ENCODE measurements around the gene MACROD2. TPM values are rescaled to one million over a fixed set of nuclear protein-coding genes. Genes with fewer than 3 reads are reported as not detected.

Gene MACROD2
- total RNA-seq, 1 experiment from 2014 or later = not detected

DNA sequence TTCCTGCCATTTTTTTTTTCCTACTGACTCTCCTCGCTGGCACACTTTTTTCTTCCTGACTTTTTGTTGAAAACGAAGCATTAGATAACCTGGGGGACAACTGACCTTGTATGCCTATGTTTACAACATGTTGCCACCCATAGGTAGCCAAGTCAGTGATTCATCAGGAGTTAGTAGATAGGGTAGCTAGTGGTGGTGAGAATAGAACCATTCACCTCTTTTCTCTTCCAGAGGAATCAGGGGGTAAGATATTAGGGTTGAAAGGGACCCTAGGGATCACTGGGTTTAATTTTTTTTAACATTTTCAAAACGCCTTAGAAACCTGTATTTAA lies 770.0 kb downstream of the MACROD2 start:
- Histone ChIP-seq H3K27ac (no peak overlapping the region), H3K4me3 (no peak overlapping the region), H3K9me3 (replicated peaks) (no peaks in the 10 kb centered on the region), H3K27me3 (replicated peaks) (no peaks in the 10 kb centered on the region), H3K36me3 (no peaks in the 10 kb centered on the region), H3K4me1 (replicated peaks) (no peaks in the 10 kb centered on the region)
- DNase-seq (ENCODE audit: low read depth in 1 of 2, low spot score in 2 of 2) = no peak

DNA sequence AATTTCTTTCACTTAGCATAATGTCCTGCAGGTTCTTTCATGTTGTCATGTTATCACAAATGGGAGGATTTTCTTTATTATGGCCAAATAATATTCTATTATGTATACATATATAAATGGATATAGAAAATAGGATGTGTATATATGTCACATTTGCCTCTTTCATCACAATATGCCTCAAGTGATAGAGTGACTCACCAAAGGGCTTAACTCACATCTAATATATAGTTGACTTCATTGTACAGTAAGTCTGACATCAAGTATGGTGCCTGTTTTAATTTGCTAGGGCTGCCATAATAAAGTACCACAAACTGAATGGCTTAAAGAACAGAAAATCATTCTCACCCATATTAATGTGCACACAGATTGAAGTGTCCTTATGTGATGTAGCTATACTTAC lies 778.2 kb downstream of the MACROD2 start:
- no peak overlapping the region for H3K27ac ChIP-seq
- H3K9me3 ChIP-seq (replicated peaks) = no peaks in the 10 kb centered on the region; the same call in 1 of the 2 replicates
- H3K36me3 ChIP-seq = no peaks in the 10 kb centered on the region
- no peak overlapping the region for H3K4me3 ChIP-seq
- no peak for DNase-seq (ENCODE audit: low read depth in 1 of 2, low spot score in 2 of 2)
- no peaks in the 10 kb centered on the region for H3K4me1 ChIP-seq (replicated peaks)
- no peaks in the 10 kb centered on the region for H3K27me3 ChIP-seq (replicated peaks)

DNA sequence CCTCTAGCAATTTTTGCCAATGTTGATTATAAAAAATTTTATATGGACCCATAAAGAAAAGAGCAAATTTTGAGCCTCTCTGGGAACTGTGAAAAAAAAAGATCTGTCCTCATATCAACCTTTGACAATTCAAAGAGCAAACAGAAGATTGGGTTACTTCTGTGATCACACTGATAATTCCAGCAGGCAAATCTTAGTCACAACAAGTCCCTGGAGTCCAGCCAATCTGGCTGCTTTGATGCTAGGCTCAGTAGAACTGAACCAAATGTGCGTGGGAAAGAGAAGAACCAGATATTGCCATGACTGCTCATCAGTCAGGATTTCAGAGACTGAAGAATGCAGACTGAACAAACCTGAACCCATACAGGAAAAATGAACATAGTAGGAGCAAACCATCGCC lies 780.5 kb downstream of the MACROD2 start:
- Histone ChIP-seq H3K36me3 (no peaks in the 10 kb centered on the region), H3K4me1 (replicated peaks) (no peaks in the 10 kb centered on the region), H3K4me3 (no peak overlapping the region), H3K27me3 (replicated peaks) (no peaks in the 10 kb centered on the region), H3K9me3 (replicated peaks) (no peaks in the 10 kb centered on the region; the same call in 1 of the 2 replicates), H3K27ac (no peak overlapping the region)
- no peak for DNase-seq (ENCODE audit: low read depth in 1 of 2, low spot score in 2 of 2)

DNA sequence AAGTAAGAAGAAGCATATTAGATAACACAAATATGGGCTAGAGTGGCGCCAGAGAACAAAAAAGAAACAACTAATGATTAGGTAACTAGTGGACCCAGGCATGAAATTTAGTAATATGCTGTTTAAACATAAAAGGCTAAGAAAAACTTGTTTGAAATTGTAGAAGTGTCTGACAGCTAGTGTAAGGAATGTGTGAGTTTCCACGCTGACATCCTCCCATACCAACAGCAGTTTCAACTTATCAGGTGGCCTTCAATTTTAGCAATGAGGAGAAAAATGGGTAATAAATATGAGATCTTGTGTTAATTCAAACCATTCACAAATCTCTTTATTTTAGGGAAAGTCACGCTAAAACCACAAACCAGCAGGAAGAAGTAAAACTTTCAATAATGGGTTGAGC lies 782.3 kb downstream of the MACROD2 start:
- DNase-seq (ENCODE audit: low read depth in 1 of 2, low spot score in 2 of 2) = no peak
- Histone ChIP-seq H3K9me3 (replicated peaks) (no peaks in the 10 kb centered on the region), H3K27me3 (replicated peaks) (no peaks in the 10 kb centered on the region), H3K27ac (no peak overlapping the region), H3K4me3 (no peak overlapping the region), H3K36me3 (no peaks in the 10 kb centered on the region), H3K4me1 (replicated peaks) (no peaks in the 10 kb centered on the region)

DNA sequence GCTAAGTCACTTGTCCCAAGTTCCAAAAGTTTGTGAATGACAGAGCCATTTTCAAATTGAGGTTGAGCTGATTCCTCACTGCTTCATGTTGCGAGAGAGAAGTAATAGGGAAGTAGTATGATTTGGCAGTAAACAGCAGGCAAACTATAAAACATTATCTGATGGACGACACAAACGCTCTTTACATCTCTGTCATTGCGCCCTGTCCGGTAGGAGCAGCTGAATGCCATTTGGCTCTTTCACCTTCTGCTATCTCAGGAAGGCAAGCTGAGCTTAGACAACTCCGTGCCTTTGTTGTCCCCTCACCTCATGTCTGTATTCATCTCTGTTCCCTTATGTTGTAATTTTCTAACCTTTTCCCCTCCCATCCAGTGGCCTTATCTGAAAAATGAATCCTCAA lies 782.8 kb downstream of the MACROD2 start:
- Histone ChIP-seq H3K4me3 (no peak overlapping the region), H3K4me1 (replicated peaks) (no peaks in the 10 kb centered on the region), H3K9me3 (replicated peaks) (no peaks in the 10 kb centered on the region), H3K27me3 (replicated peaks) (no peaks in the 10 kb centered on the region), H3K36me3 (no peaks in the 10 kb centered on the region), H3K27ac (no peak overlapping the region)
- no peak for DNase-seq (ENCODE audit: low read depth in 1 of 2, low spot score in 2 of 2)

DNA sequence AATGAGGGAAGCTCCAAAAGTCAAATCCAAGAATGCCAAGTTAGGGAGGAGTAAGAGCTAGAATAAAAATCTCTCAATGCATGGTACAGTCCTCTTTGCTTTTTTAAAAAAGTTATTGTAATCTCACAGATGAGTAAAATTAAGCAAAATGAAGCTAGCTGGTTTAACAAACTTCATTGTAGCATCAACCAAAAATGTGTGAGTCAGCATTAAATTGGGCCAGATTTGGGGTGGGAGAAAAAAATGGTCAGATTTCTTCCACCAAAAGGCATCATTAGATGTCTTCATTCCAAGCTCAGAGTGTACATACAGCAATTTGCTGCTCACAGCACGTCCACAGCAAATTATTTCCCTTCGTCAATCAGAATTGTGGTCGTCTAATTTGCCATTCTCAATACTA lies 783.6 kb downstream of the MACROD2 start:
- Histone ChIP-seq H3K4me1 (replicated peaks) (no peaks in the 10 kb centered on the region), H3K36me3 (no peaks in the 10 kb centered on the region), H3K27ac (no peak overlapping the region), H3K4me3 (no peak overlapping the region), H3K27me3 (replicated peaks) (no peaks in the 10 kb centered on the region), H3K9me3 (replicated peaks) (no peaks in the 10 kb centered on the region)
- no peak for DNase-seq (ENCODE audit: low read depth in 1 of 2, low spot score in 2 of 2)

DNA sequence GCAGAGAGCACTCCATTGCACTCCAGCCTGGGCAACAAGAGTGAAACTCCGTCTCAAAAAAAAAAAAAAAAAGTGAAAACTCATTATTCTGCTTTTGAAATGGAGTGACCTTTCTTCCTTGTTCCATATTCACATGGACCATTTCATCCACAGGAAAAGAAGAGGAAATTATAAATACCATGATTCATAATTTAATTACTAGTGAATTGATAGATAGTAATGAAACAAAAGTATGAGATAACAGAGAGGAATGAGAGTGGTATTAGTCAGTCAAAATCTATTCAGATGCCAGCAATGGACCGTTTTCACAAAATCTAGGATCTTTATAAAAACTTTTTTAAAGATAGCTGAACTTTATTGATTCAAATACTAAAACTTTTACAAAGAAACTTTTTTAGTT lies 785.2 kb downstream of the MACROD2 start:
- no peak overlapping the region for H3K4me3 ChIP-seq
- H3K27me3 ChIP-seq (replicated peaks) = no peaks in the 10 kb centered on the region
- H3K36me3 ChIP-seq = no peaks in the 10 kb centered on the region
- DNase-seq (ENCODE audit: low read depth in 1 of 2, low spot score in 2 of 2) = no peak
- no peaks in the 10 kb centered on the region for H3K4me1 ChIP-seq (replicated peaks)
- no peak overlapping the region for H3K27ac ChIP-seq
- no peaks in the 10 kb centered on the region for H3K9me3 ChIP-seq (replicated peaks)

DNA sequence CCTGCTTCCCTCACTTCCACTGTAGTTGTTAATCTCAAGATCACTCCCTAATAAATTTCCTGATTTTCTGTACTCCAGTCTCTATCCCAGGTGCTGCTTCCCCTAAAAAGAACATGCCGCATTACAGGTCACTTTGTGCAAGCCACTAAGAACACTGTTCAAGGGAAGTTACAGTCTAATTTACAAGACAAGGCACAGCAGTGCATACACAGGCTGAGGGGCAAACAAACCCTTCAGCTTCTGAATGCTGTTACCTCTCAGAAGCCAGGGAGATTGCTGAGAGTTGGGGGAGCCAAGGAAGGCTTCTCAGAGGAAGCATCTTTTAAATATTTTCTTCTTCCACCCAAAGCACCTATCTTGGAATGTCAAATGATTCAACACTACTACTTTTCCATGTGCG lies 787.4 kb downstream of the MACROD2 start:
- Histone ChIP-seq H3K27ac (no peak overlapping the region), H3K4me1 (replicated peaks) (no peaks in the 10 kb centered on the region), H3K4me3 (no peak overlapping the region), H3K36me3 (no peaks in the 10 kb centered on the region), H3K27me3 (replicated peaks) (no peaks in the 10 kb centered on the region), H3K9me3 (replicated peaks) (no peaks in the 10 kb centered on the region)
- DNase-seq (ENCODE audit: low read depth in 1 of 2, low spot score in 2 of 2) = no peak

DNA sequence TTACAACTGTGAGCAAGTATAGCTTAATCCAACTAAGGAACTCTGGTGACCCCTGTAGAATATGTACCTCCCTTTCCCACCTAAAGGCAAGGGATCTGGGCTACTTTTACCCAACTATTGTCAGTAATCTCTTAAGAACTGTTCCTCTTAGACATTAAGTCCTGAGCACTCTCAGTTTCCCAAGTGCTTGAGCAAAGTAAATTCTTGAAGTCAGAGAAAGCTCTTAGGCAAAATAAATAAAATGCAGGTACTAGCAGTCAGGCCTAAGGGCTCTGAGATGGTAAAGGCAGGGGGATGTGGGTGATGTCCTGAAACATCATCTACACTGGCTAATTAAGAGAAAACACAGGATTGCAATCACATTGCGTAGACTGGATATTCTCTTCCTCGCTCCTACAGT lies 788.5 kb downstream of the MACROD2 start:
- Histone ChIP-seq H3K9me3 (replicated peaks) (no peaks in the 10 kb centered on the region), H3K4me3 (no peak overlapping the region), H3K36me3 (no peaks in the 10 kb centered on the region), H3K27me3 (replicated peaks) (no peaks in the 10 kb centered on the region), H3K4me1 (replicated peaks) (no peaks in the 10 kb centered on the region), H3K27ac (no peak overlapping the region)
- no peak for DNase-seq (ENCODE audit: low read depth in 1 of 2, low spot score in 2 of 2)

DNA sequence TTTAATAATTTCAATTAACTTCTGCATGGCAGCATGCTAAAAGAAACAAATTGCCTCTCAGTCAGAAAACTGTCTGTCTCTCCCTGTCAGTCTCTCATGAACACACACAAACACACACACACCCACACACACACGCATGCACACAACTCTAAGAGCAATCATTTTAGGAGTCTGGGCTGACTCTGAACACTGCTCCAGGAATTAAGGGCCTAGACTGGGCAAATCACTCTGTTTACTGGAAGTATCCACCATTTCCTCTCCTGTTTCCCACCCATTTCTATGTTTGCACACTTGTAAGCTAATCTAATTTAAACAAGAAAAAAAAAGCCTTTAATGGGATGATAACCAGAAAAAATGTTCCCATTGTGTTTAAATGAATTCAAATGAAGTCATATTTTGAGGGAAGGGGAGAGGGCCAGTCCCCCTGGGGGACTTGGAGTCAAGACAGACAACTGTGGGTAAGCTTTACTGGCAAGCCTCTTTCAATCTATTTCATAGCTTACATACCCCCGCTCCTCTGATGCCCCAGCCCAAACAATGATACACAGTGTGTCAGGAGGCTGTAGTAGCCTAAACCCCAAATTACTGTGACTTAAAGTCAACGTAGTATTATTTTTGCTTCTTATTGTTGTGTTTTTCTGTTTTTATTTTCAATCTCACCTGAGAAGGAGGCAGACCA lies 789.9 kb downstream of the MACROD2 start:
- Histone ChIP-seq H3K4me3 (no peak overlapping the region), H3K9me3 (replicated peaks) (no peaks in the 10 kb centered on the region), H3K27ac (no peak overlapping the region), H3K4me1 (replicated peaks) (no peaks in the 10 kb centered on the region), H3K27me3 (replicated peaks) (no peaks in the 10 kb centered on the region), H3K36me3 (no peaks in the 10 kb centered on the region)
- DNase-seq (ENCODE audit: low read depth in 1 of 2, low spot score in 2 of 2) = no peak

DNA sequence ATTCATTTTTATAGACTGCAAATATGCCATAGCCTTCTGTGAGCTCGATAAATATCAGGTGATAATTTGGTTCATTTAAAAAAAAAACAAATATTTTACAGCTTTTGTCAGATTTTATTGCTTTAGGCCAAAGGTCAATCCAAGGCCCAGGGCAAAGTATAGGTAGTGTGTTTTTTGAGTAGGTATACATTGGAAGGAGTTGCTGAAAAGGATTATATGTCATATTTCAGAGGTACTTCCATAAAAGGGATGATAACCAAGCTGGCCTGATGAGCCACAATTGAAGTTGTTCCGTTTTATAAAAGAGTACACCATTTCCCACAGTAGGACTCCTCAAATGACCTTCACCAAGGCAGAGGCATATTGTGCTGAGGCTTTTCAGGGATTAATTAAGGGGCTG lies 794.9 kb downstream of the MACROD2 start:
- DNase-seq (ENCODE audit: low read depth in 1 of 2, low spot score in 2 of 2) = no peak
- no peaks in the 10 kb centered on the region for H3K4me1 ChIP-seq (replicated peaks)
- H3K36me3 ChIP-seq = no peaks in the 10 kb centered on the region
- H3K27me3 ChIP-seq (replicated peaks) = no peaks in the 10 kb centered on the region
- H3K4me3 ChIP-seq = no peak overlapping the region
- H3K9me3 ChIP-seq (replicated peaks) = peaks cover 4% of the 10 kb centered on the region; the same call in 1 of the 2 replicates
- H3K27ac ChIP-seq = no peak overlapping the region

DNA sequence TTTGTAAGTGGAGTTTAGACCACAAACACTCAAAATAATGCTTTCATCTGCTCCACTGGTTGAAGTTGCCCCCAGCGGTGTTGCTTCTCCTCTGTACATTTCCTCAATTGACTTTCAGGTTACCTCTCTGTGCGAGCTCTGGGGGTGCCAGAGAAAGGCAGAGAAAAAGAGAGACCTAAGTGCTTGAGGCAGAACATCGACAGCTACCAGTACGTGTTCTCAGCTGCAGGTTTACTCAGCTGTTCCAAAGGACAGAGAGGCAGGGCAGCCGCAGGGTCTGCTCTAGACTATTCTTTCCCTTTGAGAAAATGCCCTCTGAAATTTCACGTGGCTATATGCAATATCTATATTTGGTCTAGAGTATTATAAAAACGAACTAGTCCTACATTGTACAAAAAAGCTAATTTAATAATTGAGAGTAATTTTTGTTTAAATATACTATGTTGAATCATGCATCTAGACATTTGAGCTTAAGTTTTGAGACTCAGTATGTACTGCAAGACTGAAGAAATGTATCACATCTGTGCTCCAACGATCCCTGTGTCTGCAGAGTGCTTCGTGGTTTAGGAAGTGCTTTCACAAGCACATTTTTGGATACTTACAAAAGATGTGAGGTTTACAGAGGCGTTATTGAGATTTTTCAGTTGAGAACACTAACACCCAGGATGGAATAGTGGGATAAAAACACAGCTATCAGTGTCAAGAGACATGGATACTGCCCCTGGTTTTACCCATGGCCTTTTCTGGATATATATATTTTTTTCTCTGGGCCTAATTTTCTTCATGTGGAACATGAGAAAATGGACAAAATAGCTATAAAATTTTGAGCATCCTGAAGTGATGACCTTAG lies 795.7 kb downstream of the MACROD2 start:
- peaks cover 4% of the 10 kb centered on the region; the same call in 1 of the 2 replicates for H3K9me3 ChIP-seq (replicated peaks)
- DNase-seq (ENCODE audit: low read depth in 1 of 2, low spot score in 2 of 2) = no peak
- no peak overlapping the region for H3K4me3 ChIP-seq
- H3K36me3 ChIP-seq = no peaks in the 10 kb centered on the region
- no peak overlapping the region for H3K27ac ChIP-seq
- H3K27me3 ChIP-seq (replicated peaks) = no peaks in the 10 kb centered on the region
- H3K4me1 ChIP-seq (replicated peaks) = no peaks in the 10 kb centered on the region

DNA sequence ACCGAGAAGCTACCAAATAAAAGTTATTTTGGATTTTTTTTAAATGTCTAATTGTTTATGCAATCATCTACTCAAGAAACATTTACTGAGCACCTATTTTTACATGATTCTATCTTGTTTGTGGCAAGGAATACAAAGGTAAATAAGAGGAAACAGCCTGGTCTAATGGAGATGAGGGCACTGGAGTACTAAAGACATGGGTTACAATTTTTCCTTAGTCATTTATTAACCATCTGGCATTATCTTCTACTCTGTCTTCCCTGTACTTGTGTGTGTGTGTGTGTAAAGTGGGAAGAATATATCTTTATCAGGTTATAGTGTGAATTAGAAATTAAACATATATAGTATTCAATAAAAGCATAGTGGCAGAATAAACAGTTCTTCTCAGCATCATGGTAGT lies 797.6 kb downstream of the MACROD2 start:
- Histone ChIP-seq H3K36me3 (no peaks in the 10 kb centered on the region), H3K9me3 (replicated peaks) (peaks cover 4% of the 10 kb centered on the region; the same call in 1 of the 2 replicates), H3K4me3 (no peak overlapping the region), H3K27ac (no peak overlapping the region), H3K4me1 (replicated peaks) (no peaks in the 10 kb centered on the region), H3K27me3 (replicated peaks) (no peaks in the 10 kb centered on the region)
- no peak for DNase-seq (ENCODE audit: low read depth in 1 of 2, low spot score in 2 of 2)

DNA sequence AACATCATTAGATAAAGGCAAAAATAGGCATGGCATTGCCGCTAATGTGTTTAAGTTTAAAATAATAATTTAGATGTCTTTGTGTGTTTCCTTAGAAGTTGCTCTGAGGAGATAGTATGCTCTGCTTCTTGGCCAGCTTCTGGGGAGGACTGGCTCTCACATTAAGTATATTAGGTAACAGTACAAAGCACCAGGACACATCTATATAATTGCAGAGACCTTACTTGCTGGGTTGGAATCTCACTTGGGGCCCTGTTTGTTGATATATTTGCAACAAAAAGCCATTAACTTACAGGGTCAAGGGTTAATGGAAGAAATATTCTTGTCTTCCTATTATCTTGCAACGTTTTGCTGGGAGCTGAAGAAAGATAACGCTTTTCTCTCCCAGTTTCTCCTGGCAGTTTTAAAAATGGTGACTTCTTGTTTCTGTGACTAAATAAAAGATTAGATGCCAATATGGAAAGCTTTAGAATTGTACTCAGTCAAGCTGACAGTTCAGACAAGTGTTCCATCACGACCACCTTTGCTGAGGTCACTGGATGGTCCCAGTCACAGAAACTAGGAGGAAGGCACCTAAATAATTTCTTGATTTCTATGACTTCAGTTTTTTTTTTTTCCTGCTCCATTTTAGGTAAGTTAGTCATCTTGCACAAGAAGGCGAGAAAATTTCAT lies 804.4 kb downstream of the MACROD2 start:
- H3K4me3 ChIP-seq = no peak overlapping the region
- H3K27me3 ChIP-seq (replicated peaks) = no peaks in the 10 kb centered on the region
- no peaks in the 10 kb centered on the region for H3K9me3 ChIP-seq (replicated peaks)
- no peak overlapping the region for H3K27ac ChIP-seq
- H3K36me3 ChIP-seq = no peaks in the 10 kb centered on the region
- DNase-seq (ENCODE audit: low read depth in 1 of 2, low spot score in 2 of 2) = no peak
- H3K4me1 ChIP-seq (replicated peaks) = no peaks in the 10 kb centered on the region
